ENCODE measurements around the gene PTPRE. TPM values are rescaled to one million over a fixed set of nuclear protein-coding genes. Genes with fewer than 3 reads are reported as not detected.

The PTPRE gene
- total RNA-seq, 1 experiment from 2014 or later, result 0.69 TPM

DNA sequence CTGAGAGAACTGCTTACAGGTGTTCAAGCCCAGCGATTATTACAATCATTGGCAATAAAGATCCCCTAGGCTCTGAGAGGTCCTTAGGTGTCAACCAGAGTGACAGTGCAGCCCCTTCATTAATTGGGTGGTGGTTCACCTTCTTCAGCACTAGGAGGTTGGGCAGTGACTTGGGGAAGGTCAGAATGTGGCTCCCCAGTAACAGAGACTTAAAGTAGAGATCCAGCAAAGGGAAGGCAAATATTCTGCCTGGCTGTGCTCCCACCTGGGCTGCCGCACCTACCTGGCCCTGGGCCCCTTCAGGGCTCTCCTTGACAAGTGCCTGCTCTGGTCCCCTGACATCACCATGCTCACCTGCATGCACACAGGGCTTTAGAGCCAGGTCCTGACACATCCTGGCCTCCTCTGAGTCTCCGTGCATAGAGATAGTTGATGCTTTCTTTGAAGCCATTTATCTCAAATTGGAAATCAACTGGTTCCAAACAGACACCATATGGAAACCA lies 16.0 kb upstream of the PTPRE start:
- no peak overlapping the region for H3K4me3 ChIP-seq (ENCODE audit: insufficient read depth, low read depth, low read length)
- DNase-seq, result peak; percentile 8
- no peaks in the 10 kb centered on the region for H3K27me3 ChIP-seq (ENCODE audit: control insufficient read depth, insufficient read depth, low read length)
- H3K36me3 ChIP-seq (replicated peaks; ENCODE audit: control insufficient read depth, insufficient read depth, low read length), result no peaks in the 10 kb centered on the region

DNA sequence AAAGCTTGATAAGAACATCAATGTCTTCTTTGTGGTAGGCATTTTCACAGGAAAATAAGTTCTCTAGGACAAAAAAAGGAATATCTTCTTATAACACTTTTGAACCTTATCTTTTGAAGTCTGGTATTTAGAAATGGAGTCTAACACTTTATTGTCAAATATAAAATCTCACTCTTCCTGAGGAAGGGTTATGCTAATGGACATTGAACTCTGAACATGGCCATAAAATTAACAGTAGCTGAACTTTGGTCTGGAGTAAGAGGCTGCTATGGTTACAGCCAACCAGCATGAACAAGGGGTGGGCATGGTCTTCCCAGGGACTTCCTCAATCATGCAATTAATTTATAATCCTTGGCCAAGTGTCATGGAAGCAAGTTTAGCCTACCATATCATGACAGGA lies 14.2 kb upstream of the PTPRE start, which contains the start of gene CLRN3:
Gene CLRN3 (minus strand): TSS at position 199 of the 400 bp plus-strand sequence. CDS start 157 bp downstream, at position 42.
- Histone ChIP-seq H3K36me3 (replicated peaks; ENCODE audit: control insufficient read depth, insufficient read depth, low read length) (no peaks in the 10 kb centered on the region), H3K27me3 (ENCODE audit: control insufficient read depth, insufficient read depth, low read length) (no peaks in the 10 kb centered on the region), H3K4me3 (ENCODE audit: insufficient read depth, low read depth, low read length) (no peak within 1 kb of the TSS)
- peak; percentile 3 for DNase-seq

DNA sequence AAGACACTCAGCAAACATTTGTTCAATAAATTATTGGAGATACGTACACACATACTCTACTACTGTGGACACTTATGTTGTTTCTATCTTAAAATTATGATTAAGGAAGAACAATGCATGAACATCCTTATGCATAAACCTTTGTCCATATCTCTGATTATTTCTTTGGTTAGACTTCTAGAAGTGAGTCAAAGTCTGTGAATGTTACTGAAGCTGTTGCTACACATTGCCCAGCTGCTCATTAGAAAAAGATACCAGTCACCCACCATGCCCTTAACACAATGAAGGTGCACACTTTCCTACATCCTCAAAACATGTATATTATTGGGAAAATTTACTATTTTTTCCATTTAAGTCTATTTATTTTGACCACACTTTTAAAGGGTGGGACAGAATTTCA lies 12.8 kb upstream of the PTPRE start:
- no peaks in the 10 kb centered on the region for H3K36me3 ChIP-seq (replicated peaks; ENCODE audit: control insufficient read depth, insufficient read depth, low read length)
- no peak for DNase-seq
- no peaks in the 10 kb centered on the region for H3K27me3 ChIP-seq (ENCODE audit: control insufficient read depth, insufficient read depth, low read length)
- H3K4me3 ChIP-seq (ENCODE audit: insufficient read depth, low read depth, low read length), result no peak overlapping the region

DNA sequence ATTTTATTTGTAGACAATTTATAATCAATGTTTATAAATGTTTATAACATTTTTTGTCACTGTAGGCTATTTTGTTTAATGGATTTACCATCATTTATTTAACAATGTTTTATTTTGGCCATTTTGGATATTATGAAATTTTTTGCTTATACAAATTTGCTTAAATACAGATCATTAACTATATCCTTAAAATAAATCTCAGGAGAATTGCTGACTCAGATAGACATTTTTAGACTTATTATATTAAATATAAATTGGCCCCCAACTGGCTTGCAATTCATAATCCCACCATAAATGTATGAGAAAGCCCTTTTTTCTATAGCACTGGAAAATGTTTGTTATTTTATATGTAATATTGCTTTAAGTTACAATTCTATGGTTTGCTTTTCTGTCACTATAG lies 10.3 kb upstream of the PTPRE start:
- no peaks in the 10 kb centered on the region for H3K36me3 ChIP-seq (replicated peaks; ENCODE audit: control insufficient read depth, insufficient read depth, low read length)
- no peak overlapping the region for H3K4me3 ChIP-seq (ENCODE audit: insufficient read depth, low read depth, low read length)
- H3K27me3 ChIP-seq (ENCODE audit: control insufficient read depth, insufficient read depth, low read length), result no peaks in the 10 kb centered on the region
- DNase-seq, result no peak

DNA sequence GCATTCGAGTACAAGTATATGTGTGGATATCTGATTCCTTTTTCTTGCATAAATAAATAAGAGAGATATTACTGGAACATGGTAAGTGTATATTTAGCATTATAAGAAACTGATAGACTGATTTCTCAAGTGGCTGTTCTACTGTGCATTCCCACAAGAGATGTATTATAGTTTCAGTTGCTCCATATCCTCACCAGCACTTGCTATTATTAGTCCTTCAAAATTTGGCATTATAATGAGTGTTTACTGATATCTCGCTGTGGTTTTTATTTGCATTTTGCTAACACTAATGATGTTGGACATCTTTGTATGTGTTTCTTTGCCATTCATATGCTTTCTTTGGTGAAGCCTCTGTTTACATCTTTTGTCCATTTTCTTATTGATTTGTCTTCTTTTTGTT lies 9.7 kb upstream of the PTPRE start:
- no peaks in the 10 kb centered on the region for H3K36me3 ChIP-seq (replicated peaks; ENCODE audit: control insufficient read depth, insufficient read depth, low read length)
- no peak overlapping the region for H3K4me3 ChIP-seq (ENCODE audit: insufficient read depth, low read depth, low read length)
- no peaks in the 10 kb centered on the region for H3K27me3 ChIP-seq (ENCODE audit: control insufficient read depth, insufficient read depth, low read length)
- DNase-seq, result no peak

DNA sequence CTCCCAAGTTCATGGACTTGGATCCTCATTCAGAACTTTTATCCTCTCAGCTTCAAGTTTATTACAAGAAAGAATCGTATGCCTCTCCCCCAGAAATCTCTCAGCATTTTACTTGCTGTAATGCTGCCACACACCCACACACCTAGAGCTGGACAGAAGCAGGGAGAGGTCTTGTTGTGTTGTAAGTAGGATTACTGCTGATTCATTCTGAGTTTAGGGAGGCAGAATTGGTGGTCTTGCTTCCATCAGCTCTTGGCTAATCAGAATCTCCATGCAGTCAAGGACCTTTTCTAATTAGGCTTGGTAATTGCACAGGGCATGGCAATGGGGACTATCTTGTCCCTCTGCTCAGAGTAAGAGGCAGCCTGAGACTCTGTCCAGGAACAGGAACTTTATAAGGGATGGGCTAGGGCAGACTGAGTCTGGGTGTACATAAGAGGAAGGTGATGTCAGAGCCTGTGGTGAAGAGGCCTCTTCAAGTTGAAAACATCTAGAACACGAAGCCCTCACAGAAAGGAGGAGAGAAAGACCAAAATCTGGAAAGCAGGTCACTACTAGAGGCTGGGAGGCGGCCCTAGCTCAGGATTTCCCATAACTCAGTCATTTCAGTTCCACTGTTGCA lies 7.0 kb upstream of the PTPRE start:
- Histone ChIP-seq H3K4me3 (ENCODE audit: insufficient read depth, low read depth, low read length) (no peak overlapping the region), H3K36me3 (replicated peaks; ENCODE audit: control insufficient read depth, insufficient read depth, low read length) (no peaks in the 10 kb centered on the region), H3K27me3 (ENCODE audit: control insufficient read depth, insufficient read depth, low read length) (no peaks in the 10 kb centered on the region)
- DNase-seq, result no peak

DNA sequence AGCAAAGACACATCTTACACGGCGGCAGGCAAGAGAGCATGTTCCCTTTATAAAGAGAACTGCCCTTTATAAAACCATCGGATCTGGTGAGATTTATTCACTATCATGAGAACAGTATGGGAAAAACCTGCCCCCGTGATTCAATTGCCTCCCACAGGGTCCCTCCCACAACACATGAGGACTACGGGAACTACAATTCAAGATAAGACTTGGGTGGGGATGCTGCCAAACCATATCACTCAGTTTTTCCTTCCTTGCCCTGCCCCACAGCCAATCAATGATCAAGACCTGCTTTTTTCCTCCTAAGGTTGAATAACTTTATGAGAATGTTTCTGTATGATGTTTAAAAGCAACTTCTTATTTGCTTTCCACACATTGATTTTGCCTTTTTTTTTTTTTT lies 3.1 kb upstream of the PTPRE start:
- no peak for DNase-seq
- Histone ChIP-seq H3K27me3 (ENCODE audit: control insufficient read depth, insufficient read depth, low read length) (peaks cover 18% of the 10 kb centered on the region), H3K36me3 (replicated peaks; ENCODE audit: control insufficient read depth, insufficient read depth, low read length) (no peaks in the 10 kb centered on the region), H3K4me3 (ENCODE audit: insufficient read depth, low read depth, low read length) (no peak overlapping the region)

DNA sequence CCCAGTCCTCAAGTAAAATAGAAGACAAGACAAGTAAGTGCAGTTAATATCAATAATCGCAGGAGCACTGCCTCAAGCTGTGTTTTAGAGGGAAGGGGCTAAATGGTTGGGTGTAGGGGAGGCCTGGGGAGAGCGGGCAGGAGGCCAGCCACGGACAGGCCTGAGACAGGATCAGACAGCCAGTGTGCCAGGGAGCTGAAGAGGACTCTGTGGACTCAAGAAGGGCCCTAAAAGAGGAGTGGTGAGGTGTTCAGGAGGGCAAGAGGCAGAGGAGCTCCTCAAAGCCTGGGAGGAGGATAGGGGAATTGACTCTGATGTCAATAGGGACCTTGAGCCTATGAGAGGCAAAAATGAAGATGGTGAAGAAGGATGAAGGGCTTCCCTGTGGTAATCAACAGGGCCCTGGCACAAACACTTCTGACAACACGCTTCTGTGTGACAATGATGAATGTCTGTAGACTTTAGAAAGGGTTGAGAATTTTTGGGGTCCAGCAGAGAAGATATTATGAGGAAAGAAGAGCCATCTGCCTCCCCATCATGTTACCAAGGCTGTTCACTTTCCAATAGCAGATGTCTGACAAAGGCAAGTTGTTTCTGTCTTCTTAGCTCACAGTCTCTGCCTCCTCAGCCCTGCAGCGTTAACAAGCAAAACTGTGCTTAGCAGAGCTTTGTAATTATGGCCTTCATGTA lies 2.4 kb upstream of the PTPRE start:
- Histone ChIP-seq H3K36me3 (replicated peaks; ENCODE audit: control insufficient read depth, insufficient read depth, low read length) (no peaks in the 10 kb centered on the region), H3K4me3 (ENCODE audit: insufficient read depth, low read depth, low read length) (no peak overlapping the region), H3K27me3 (ENCODE audit: control insufficient read depth, insufficient read depth, low read length) (peaks cover 21% of the 10 kb centered on the region)
- peak; percentile 7 for DNase-seq

DNA sequence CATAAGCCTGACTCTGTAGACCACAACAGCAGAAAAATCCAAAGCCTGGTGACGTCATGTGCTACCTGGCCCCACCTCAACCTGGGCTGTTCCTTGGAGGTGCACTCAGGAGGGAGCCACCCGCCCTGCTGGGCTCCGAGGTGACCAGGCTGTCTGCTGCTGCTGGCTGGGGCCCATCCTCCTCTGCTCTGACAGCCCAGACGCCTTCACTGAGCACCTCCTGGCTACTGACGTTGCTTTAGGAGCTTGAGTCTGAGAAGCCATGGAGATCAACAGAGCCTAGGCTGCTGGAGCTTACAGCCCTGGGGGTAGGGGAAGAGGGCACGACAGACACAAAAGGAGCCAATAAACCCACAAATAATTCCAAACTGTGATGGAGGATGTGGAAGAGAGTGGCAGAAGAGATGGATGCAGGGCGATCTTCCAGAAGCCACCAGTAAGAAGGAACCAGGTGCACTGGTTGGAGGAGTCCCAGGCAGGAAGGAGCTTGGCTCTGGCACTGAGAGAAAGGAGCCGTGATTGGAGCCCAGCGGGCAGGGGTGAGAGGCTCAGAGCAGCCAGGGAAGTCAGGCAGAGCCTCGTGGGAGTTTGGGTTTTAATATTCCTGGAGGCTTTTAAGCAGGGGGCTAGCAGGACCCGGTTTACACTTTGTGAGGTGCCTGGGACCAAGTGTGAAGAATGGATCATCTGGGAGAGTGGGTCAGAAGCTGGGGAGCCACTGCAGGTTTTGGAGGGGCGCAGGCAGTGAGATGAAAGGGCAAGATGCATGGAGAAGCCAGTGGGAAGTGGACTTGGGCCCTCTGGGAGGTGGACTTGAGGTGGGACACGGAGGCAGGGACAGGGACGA lies 1.7 kb upstream of the PTPRE start:
- Histone ChIP-seq H3K27me3 (ENCODE audit: control insufficient read depth, insufficient read depth, low read length) (peaks cover 21% of the 10 kb centered on the region), H3K4me3 (ENCODE audit: insufficient read depth, low read depth, low read length) (no peak overlapping the region), H3K36me3 (replicated peaks; ENCODE audit: control insufficient read depth, insufficient read depth, low read length) (no peaks in the 10 kb centered on the region)
- DNase-seq, result peak; percentile 20

DNA sequence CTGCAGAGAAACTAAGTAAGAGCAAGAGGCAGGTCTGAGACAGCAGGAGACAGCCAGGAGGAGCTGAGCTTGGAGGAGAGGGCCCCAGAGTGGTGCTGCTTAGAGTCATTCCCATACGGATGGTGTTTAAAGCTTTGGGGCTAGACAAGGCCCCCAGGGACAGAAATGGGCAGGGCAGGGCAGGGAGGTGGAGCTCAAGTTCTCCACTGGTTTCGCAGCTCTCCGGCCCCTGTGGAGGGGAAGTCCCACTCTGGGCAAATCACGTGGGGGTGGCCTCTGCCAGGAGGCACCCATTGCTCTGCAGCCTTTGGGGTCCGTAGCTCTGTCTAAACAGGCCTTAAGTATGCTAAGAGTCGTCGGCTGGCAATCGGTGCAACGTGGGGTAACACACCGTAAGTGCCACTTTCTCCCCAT lies 1.0 kb upstream of the PTPRE start:
- peaks cover 21% of the 10 kb centered on the region for H3K27me3 ChIP-seq (ENCODE audit: control insufficient read depth, insufficient read depth, low read length)
- DNase-seq, result no peak
- no peaks in the 10 kb centered on the region for H3K36me3 ChIP-seq (replicated peaks; ENCODE audit: control insufficient read depth, insufficient read depth, low read length)
- no peak overlapping the region for H3K4me3 ChIP-seq (ENCODE audit: insufficient read depth, low read depth, low read length)

DNA sequence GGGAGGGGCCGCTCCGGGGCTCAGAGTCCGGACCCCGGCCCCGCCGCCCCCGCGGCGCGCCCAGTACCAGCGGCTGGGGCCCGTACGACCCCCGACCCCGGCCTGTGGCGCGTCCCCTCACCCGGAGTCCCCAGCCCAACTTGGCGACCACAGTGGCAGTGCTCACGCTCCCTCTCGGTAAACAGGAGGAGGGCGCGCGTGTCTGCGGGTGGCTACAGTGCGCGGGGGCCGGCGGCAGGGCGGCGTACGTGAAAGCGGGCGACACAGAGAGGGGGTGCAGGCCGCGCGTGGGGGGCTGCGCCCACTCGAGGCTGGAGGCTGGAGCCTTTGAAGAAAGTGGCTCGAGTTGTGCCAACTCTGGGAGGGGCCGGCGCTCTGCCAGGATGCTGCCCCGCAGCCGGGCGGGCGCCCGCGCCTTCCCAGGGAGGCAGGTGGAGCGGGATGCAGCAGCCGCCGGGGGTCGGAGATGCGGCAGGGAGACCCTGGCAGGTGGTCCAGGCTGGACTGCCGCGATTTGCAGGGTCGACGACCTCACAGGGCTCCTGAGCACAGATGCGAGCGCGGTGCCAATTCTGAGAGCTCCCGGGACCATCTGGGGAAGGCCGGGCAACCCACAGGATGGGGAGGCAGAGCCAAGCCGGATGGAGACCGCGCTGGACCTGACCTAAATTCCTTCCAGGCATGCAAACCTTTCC lies 655 bp downstream of the PTPRE start:
- Histone ChIP-seq H3K4me3 (ENCODE audit: insufficient read depth, low read depth, low read length) (peak overlapping the region; percentile 56), H3K36me3 (replicated peaks; ENCODE audit: control insufficient read depth, insufficient read depth, low read length) (no peaks in the 10 kb centered on the region), H3K27me3 (ENCODE audit: control insufficient read depth, insufficient read depth, low read length) (peaks cover 21% of the 10 kb centered on the region)
- DNase-seq, result peak; percentile 70

DNA sequence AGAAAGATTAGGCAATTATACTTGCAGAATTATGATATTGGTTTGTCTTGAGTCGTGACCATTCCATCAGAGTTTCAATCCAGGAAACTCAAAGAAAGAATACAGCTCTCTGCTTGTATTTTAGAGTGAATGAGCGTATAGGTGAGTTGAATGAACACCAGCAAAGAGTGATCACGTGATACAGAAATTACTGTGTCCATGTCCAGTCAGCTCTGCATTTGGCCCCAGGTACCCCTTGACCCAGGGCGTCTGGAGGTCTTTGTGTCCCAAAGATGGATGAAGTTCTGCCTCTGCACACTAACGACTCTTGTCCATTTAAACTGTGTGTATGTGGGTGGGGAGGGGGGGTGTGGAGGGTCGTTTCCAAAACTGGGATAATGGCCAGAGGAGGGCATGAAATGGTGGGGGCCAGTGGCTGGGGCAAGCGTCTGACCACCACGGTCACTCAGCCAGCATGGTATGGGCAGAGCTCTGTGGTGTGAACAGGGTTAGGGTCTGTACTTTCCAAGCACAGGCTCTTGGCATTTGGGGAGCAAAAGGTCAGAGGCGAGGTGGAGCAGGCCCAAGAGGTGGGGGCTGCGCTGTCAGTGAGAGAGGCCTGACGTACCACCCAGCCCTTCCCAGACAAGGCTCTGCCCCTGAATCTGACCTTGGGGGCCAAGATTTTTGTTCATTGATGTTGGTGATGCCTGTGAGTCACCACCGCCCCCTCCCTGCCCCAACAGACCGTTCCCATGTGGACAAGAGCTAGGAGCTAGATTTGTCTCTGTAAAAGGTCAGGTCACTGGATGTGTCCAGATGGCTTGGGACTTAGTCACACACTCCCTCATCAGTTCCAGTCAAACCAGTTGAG lies 1.4 kb downstream of the PTPRE start:
- Histone ChIP-seq H3K36me3 (replicated peaks; ENCODE audit: control insufficient read depth, insufficient read depth, low read length) (no peaks in the 10 kb centered on the region), H3K27me3 (ENCODE audit: control insufficient read depth, insufficient read depth, low read length) (peaks cover 21% of the 10 kb centered on the region), H3K4me3 (ENCODE audit: insufficient read depth, low read depth, low read length) (no peak overlapping the region)
- DNase-seq, result peak; percentile 15

DNA sequence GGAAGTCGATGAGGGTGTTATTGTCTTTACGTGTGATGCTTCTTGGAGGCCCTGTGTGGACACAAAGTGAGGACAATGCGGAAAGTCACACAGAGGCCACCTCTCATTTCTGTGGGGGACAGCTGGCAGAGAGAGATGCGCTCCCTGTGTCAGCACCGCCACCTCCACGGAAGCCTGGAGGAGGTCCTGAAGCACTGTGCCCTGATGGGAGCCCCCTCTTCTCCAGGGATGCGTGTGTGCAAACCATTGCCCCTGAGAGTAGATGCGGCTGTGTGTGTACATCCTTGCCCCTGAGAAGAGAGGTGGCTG lies 2.0 kb downstream of the PTPRE start:
- no peaks in the 10 kb centered on the region for H3K36me3 ChIP-seq (replicated peaks; ENCODE audit: control insufficient read depth, insufficient read depth, low read length)
- DNase-seq, result no peak
- H3K4me3 ChIP-seq (ENCODE audit: insufficient read depth, low read depth, low read length), result no peak overlapping the region
- peaks cover 21% of the 10 kb centered on the region for H3K27me3 ChIP-seq (ENCODE audit: control insufficient read depth, insufficient read depth, low read length)

Measured in H7 (cell line).